Left cardiac atrium (tissue), 4 donors: ENCODE results near the gene TMEM240. TPM values are rescaled to one million over a fixed set of nuclear protein-coding genes. Genes with fewer than 3 reads are reported as not detected.

Experiments
- ATAC-seq, 2 donors: fragments of 200-7000 bp; cut with Tn5 transposase; one replicate each; pipeline ENCODE4 v1.9.1; 2020; ENCODE audit warnings: mild to moderate bottlenecking in 2 of 2, moderate library complexity in 2 of 2
- DNase-seq: peaks from one replicate; pipeline ENCODE4 v3.0.0-alpha.2; 2020
- intact Hi-C, 2 donors: fragments of 100-400 bp; cut with DNase I; formaldehyde crosslinking; loops; one replicate each; pipeline versions ENCODE4 v1.14.1 to v1.15.1; 2022 to 2023
- long read RNA-seq: library from polyadenylated mRNA; unstranded; transcript quantifications from one replicate; pipeline ENCODE4 v2.0.0, GENCODE V29; 2021
- total RNA-seq, 2 donors: library from RNA; stranded (reverse); fragmentation: NEBNext Ultra II Directional; extraction: Animal tissue kit (Norgen Biotek cat#: 25700); gene quantifications; one replicate each; pipeline ENCODE4 v1.2.1, GENCODE V29; 2021
- donor health status: DM: no; HTN: yes; CAD: no.
- donor health status: DM: no; HTN: yes; CAD: no; lungs with severe emphysema.
- donor health status: DM: yes; HTN: yes; CAD: no.
- donor health status: Dilated cardiomyopathy.

Gene TMEM240
- 1 to 10 TPM; 4.6 to 5.4 TPM for total RNA-seq
- long read RNA-seq = 0 reads

DNA sequence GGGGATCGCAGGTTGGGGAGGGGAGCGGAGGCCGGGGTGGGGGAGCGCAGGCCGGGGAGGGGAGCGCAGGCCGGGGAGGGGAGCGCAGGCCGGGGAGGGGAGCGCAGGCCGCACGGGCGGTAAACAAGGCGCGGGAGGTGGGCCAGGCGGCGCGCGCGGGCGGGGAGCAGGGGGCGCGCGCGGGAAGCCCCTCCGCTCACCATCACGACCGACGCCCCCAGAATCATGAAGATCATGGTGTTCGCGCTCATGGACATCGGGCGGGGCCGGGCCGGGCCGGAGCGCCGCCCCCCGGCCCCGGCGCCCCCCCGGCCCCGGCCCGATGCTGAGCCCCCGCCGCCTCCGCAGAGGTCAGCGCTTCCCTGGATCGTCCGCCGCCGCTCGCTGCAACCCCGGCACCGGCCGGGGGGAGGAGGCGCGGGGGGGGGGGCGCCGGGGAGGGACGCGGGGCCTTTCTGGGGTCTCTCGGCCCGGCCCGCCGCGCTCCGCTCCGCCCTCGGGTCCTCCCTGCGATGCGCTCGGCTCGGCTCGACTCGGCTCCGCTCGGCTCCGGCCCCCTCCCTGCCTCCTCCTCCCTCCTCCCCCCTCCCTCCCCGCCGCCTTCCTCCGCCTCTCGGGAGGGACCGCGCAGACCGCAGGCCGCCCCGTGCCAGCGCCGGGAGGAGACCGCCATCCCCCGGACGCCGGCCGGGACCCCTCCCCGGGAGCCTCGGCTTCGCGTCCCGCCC, at the start of gene TMEM240:
Gene TMEM240, minus strand, starts transcription at position 535 of the 728 bp plus-strand sequence. Its CDS starts 278 bp downstream, at position 257.
- ATAC-seq = peak; percentile 77 to 79
- intact Hi-C loops = no loop called here
- peak; percentile 89 for DNase-seq

DNA sequence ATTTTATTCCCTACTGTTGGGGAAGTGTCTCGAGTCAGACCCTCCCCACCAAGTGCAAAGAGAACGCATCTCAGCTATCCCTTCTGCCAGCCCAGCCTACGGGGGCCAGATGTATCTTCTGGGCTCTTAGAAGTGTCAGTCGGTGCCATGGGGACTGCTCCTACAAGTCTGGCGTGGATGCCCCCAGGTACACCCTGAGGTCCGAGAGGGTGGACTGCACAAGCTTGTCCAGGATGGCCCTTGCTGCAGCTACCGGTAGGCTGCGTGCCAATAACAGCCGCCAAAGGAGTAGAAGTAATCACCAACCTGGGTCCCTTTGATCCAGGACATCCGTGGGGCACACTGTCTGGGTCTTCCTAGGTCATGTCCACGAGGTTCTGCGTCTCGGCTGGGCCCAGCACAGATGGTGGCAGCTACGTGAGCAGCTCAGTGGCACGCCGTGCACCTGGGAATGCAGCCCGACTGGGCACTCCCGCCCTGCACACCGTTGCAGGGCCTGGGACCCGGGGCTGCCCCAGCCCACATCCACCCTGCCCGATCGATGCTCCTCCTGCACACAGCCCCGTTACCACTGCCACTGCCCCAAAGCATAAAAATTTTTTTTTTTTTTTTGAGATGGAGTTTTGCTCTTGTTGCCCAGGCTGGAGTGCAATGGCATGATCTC, 43.1 kb upstream of the TMEM240 start:
- ATAC-seq = no peak

DNA sequence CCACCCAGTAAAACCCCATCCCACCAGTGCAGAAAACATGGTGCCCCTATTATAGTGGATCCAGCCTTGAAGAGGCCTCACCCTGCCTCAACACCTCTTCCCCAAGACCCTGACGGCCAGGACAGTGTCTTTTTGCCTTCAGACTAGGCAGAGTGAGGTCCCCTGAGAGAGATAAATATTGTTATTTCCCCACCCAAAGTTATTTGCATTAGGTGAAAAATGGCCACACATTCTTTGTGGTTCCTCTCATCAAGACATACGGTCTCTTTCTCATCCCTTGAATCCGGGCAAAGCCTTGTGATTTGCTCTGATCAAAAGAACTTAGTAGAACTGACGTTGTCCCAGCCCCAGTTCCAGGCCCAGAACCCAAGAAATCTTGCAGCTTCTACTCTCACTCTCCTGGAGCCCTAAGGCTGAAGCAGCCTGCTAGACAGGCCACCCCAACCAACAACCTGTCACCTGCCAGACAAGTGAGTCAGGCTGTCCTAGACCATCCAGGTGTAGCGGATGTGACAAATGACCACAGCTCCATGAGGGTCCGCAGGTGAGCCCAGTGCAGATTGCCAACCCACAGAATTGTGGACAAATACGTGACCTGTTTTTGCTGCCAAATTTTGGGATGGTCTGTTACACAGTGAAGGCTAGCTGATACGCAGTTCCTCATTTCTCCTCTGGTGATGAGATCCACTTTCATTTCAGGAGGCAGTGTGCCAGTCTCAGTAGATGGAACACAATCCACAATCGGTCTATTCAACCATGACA, 42.3 kb upstream of the TMEM240 start:
- ATAC-seq = no peak
- intact Hi-C loops = no loop called here
- DNase-seq = no peak

More for the DNA sequence above, 43.1 kb upstream of the TMEM240 start:
- intact Hi-C loops = no loop called here
- DNase-seq = no peak

DNA sequence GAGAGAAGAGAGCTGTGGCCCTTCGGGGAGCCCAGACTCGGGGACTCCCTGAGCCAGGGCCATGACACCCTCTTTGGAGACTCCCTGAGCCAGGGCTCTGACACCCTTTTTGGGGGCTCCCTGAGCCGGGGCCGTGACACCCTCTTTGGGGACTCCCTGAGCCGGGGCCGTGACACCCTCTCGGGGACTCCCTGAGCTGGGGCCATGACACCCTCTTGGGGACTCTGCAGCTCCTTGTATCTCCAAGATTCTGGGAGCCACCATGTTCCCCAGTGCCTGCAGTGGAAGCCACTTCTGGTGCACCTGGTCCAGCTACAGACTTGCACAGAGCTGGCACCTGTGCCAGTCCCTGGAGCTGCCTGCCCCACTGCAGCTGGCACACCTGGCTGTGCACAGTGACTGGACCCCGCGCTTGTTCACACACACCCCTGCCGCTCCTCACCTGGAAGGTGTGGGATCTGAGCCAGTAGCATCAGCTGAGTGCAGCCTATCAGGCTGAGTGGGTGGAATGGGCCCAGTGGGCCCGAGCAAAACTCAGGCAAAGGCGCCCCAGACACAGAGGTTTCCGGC, 38.0 kb upstream of the TMEM240 start:
- ATAC-seq (no peak), DNase-seq (no peak)
- intact Hi-C loops = no loop called here

GRCh38 chr1:1577367-1578011, 37.1 kb upstream of the TMEM240 start:
- no peak for DNase-seq
- intact Hi-C loops = no loop called here
- ATAC-seq = no peak

DNA sequence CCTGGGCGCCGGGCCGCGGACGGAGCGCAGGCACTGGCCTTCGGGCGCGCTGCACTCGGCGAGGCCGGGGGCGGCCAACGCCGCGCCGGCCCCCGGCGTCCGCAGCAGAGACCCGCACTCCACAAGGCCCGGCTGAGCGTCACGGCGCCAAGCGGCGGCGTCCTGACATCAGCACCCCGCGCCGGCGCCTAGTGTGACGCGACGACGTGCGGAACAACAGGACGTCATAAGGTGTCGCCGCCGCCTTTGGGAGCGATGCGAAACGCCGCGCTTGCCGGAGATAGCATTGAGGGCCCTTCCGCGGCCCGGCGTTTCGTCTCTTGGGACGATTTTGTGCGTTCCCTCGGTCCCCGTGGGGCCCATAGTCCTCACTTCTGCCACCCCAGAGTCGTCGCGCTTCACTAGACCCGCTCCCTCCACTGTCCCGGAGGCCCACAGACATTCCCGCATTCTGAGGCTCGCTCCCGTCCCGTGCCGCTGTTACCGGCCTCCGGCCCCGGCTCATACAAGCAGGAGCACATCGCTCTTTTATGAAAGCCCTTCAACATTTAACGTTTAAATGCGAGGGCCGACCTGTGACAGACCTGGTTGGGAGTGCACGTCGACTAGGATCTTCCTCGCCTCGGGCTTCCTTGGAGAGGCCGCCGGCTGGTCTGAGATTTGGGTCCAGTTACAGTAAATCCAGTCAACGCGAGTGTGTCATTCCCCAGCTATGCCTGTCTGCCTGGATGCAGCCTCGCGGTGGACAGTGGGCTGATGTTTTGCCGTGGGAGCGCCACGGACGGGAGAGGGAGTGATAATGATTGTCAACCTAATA, 34.5 kb upstream of the TMEM240 start, which contains the start of gene SSU72:
Gene SSU72, minus strand, starts transcription at position 143 of the 817 bp plus-strand sequence. CDS start 306 bp downstream, outside the sequence.
- DNase-seq = peak; percentile 96
- ATAC-seq = peak; percentile 96 to 97
- intact Hi-C loops = loop anchor here in 1 of 2 donors (2.0 kb wide), 1 partner anchor 40 kb away; the partner anchor contains the start of gene MIB2

- peak; percentile 70 for DNase-seq
- intact Hi-C loops = loop anchor here in 1 of 2 donors (2.0 kb wide), 1 partner anchor 41 kb away; the partner anchor contains the start of gene MIB2
- ATAC-seq = peak; percentile 81 to 90
These were observed 33.7 kb upstream of the TMEM240 start for GRCh38 chr1:1573843-1574720.

GRCh38 chr1:1569341-1569740, 28.9 kb upstream of the TMEM240 start:
- DNase-seq (no peak), ATAC-seq (no peak)
- intact Hi-C loops = no loop called here

DNA sequence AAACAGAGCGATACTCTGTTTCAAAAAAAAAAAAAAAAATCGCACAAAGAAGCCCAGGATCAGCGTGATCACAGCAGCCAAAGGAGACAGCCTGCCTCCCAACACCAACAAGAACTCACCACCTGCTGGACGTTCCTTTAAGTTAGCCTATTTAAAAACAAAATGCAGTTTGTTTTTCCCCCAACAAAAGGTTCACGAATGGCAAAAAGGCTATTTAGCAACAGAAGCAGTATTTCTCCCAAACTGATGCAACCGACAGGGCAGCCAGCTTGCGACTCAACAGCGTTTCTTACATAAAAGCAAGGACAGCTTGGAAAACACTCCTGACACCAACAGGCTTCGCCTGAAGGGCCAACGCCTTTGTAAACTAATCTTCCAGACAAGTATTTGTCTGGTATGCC, 27.5 kb upstream of the TMEM240 start:
- ATAC-seq (no peak), DNase-seq (no peak)
- intact Hi-C loops = no loop called here

DNA sequence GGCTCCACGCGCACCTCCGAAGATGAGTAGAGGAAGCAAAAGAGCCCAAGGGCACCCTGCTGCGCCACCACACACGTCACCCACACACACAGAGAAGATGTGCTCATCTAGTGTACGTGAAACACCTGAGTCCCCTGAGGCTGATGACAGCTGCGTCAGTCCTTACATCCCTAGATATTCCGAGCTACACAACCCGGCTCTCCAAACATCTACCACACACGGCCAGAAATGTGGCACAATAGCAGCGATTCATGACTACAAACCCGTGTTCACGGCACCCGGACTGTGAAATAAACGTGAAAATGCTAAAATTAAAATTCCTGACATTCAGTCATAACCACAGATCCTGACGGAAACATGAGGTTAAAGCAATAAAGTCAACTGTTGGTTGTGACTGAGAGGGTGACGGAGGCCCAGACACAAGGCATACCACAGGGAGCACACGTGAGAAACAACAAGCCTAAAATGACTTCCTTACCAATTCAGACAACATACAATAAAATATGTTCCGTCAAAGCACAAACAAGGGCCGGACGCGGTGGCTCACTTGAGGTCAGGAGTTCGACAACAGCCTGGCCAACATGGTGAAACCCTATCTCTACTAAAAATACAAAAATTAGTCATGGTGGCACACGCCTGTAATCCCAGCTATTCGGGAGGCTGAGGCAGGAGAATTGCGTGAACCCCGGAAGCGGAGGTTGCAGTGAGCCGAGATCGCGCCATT, 26.9 kb upstream of the TMEM240 start:
- DNase-seq (no peak), ATAC-seq (no peak)
- intact Hi-C loops = no loop called here

- no peak for DNase-seq
- intact Hi-C loops = no loop called here
- ATAC-seq = peak in 1 of 2 donors; percentile 60
These were observed 24.9 kb upstream of the TMEM240 start for GRCh38 chr1:1565340-1565739.

DNA sequence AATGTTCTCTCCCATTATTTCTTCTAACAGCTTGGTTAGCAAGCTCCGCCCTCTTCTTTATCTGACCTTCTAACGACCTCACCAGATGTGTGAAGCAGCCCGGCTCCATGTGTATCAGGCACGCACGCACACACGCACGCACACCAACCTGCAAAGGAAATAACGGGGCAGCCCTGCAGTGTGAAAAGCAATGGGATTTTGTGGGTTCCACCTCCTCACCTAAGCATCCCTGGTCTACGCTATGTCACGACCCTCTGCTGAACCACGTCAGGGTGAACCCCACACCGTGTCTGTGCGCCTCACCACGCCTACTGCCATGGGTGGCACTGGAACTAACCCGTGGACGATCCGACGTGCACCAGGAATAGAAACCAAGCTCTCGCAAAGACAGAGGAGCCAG, 23.8 kb upstream of the TMEM240 start:
- intact Hi-C loops = loop anchor here in 1 of 2 donors (5.0 kb wide), 1 partner anchor 48 kb away; no protein-coding TSS in a partner anchor
- DNase-seq (no peak), ATAC-seq (no peak)

DNA sequence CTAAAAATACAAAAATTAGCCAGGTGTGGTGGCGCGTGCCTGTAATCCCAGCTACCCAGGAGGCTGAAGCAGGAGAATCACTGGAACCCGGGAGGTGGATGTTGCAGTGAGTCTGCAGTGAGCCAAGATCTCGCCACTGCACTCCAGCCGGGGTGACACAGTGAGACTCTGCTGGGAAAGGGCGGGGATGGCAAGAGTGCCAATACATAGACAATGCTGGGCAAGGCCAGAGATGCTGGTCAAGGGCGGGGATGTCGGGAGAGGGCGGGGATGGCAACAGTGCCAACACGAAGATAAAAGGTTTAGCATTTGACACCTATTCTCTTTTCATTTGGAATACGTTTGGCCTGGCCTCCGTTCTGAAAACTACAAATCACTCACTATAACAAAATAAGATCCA, 23.3 kb upstream of the TMEM240 start:
- DNase-seq (no peak), ATAC-seq (no peak)
- intact Hi-C loops = loop anchor here in 1 of 2 donors (5.0 kb wide), 1 partner anchor 49 kb away; no protein-coding TSS in a partner anchor

GRCh38 chr1:1562556-1563195, 22.3 kb upstream of the TMEM240 start:
- ATAC-seq (peak in 1 of 2 donors; percentile 66), DNase-seq (no peak)
- intact Hi-C loops = loop anchor here in 1 of 2 donors (5.0 kb wide), 1 partner anchor 50 kb away; no protein-coding TSS in a partner anchor

GRCh38 chr1:1561801-1562470, 21.5 kb upstream of the TMEM240 start:
- no peak for ATAC-seq
- no peak for DNase-seq
- intact Hi-C loops = loop anchor here in 1 of 2 donors (5.0 kb wide), 1 partner anchor 50 kb away; no protein-coding TSS in a partner anchor
